Measurements from ENCODE around the gene CAND2.
"Not testable (repeated sequence)": the region's sequence is repeated elsewhere in the genome, so short reads cannot be mapped to it uniquely, and the experiment has no call there.

The CAND2 gene

DNA sequence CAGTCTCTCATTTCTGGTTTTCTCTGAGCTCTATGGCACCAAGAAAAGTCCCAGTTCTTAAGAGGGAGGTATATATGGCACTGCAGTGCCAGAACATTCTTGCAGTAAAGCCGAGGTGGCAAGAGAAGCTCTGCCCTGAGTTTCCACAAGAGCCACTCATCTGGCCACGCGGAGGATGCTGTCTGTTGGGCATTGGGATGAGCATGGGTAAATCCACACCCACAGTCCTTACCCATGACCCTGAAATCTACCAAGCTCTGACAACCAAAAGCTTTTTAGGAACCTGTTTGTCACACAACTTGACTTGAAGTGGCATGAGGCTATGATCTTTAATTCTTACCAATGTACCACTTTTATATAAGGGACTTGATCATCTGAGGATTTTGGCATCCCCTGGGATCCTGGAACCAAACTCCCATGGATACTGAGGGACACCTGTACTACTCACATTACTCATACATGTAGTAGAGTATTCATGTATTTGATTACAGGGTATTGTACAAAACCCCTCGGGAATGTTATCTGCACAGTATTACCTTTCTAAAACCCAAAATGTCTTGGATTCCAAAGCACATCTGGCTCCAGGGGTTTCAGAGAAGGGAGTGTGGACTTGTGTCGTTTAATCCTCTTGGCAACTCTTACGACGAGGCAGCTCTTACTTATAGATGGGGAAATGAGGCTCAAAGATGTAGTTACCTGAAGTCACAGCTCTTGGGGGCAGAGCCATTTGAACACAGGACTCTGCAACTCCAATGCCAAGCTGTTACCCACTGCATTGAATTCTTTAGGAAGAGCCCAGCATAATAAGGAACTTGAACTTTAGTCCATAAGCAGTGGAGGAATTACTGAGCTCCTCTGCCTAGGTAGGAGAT is 36.1 kb downstream of the CAND2 start:
- no peak for DNase-seq

DNA sequence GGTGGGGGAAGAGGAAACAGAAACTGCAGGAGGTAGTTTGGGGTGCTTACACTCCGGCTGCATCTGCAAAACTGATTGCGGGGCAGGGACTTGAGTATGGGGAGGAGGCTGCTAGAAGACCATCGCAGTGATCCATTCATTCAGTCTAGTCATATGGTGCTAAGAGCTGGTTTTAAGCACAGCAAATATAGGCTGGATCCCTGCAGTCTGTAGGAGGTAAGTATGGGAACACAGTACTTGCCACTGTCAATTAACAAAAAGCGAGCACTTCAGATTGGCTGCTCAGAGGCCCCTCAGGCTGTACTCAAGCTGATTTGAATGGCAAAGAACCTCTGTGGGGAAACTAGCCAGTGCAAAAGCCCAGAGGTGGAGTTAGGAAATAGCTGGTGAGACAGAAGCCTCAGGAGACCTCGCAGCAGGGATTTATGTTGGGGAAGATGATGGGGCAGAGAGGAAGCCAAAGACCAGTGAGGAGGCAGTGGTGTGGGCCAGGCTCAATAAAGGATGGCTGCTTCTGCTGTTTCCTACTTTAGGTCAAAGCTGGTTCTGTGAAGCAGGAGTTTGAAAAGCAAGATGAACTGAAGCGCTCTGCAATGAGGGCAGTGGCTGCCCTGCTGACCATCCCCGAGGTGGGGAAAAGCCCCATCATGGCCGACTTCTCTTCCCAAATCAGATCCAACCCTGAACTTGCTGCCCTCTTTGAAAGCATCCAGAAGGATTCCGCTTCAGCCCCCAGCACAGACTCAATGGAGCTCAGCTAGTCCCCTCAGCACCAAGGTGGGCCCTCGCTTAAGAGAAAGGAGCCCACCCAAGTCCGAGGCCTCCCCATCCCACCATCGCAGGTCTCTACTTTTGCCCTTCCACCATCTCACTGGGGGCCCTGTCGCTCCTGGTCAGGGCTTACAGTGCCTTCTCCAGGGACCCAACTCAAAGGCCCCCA is 37.0 kb downstream of the CAND2 start:
- no peak for DNase-seq

- no peak for DNase-seq
These were observed 38.7 kb downstream of the CAND2 start for GRCh38 chr3:12835052-12835665.

- no peak for DNase-seq
These were observed 41.0 kb downstream of the CAND2 start for GRCh38 chr3:12837295-12837986.

DNA sequence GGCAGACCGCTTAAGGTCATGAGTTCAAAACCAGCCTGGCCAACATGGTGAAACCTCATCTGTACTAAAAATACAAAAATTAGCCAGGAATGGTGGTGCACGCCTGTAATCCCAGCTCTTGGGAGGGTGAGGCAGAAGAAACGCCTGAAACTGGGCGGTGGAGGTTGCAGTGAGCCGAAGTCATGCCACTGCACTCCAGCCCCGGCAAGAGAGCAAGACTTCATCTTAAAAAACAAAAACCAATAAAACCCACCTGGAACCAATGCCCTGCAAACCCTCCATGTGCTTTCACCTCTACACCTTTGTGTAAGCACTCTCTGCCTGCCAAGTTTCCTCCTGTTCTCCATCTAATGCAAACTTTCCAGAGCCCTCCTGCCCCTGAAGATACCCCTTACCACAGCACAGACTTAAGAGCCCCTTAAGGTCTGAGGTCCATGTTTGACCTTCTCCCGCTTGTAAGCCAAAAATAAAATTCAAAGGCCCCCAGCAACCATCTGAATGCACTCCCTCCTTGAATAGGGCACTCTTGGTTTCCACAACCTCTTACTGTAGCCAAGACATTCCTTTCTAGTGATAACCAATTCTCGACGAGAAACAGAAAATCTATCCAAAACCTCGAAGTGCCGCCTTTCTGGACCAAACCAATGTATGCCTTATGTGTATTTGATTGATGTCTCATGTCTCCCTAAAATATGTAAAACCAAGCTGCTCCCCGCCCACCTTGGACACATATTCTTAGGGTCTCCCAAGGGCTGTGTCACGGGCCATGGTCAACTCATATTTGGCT is 41.9 kb downstream of the CAND2 start:
- no peak for DNase-seq

DNA sequence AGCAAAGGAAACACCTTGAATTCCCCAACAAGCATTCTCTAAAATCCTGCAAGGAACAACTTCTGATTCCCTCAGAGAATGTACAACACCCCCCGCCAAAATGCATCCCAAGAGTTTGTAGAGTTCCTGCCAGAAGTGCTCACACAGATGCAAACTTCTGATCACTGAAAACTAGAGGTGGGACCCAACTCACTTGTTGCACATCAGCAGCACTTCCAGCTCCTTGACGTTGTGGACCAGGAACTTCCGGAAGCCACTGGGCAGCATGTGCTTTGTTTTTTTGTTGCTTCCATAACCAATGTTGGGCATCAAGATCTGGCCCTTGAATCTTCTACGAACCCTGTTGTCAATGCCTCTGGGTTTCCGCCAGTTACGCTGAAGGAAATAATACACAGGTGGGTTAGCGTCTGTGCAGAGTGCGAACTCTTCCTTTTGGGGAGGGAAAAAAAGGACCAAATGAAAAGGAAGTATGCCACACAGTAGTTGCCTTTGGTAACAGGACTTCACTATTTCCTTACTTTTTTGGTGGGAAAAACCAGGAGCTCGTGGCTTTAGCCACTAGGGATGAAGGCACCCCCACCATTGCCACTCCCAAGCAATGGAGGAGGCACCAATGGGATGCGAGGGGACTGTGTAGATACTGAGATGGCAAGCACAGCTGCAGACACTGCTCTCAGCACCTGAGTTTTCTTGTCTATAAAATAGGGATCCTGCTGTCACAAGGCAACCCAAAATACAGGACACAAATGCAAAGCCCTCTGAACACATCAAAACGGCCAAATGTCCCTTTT is 42.9 kb downstream of the CAND2 start:
- DNase-seq = no peak

DNA sequence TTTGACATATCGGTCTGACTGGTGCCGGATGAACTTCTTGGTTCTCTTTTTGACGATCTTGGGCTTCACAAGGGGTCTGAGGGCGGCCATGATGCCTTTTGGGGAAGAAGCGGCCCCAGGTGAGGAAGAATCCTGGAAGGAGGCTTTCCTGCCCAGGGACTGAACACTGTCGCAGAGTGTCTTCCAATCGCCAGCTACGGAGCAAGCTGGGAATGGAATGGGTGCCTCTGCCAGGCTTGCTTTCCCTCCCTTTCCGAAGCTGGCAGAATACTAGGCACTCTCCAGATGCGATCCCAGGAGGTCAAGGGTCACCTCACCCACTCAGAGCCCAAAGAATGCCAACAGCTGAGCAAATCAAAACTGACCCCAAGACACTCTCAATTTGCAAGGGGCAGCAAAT is 43.7 kb downstream of the CAND2 start:
- not testable (repeated sequence) for DNase-seq

- no peak for DNase-seq
These were observed 44.2 kb downstream of the CAND2 start for GRCh38 chr3:12840591-12841148.

GRCh38 chr3:12841149-12841969 is 44.9 kb downstream of the CAND2 start, which contains the start of gene RPL32:
Gene RPL32 (minus strand): TSS chr3:12841565. CDS start chr3:12840237, 1,328 bp downstream.
- DNase-seq = peak; percentile 84 to 90

GRCh38 chr3:12841970-12842328 is 45.5 kb downstream of the CAND2 start:
- DNase-seq = no peak

- no peak for DNase-seq
These were observed 46.0 kb downstream of the CAND2 start for GRCh38 chr3:12842469-12842868.

GRCh38 chr3:12845811-12846210 is 49.3 kb downstream of the CAND2 start:
- no peak for DNase-seq

GRCh38 chr3:12852201-12852600 is 55.7 kb downstream of the CAND2 start:
- DNase-seq = no peak

GRCh38 chr3:12853847-12854246 is 57.4 kb downstream of the CAND2 start:
- not testable (repeated sequence) for DNase-seq

- DNase-seq = no peak
These were observed 58.1 kb downstream of the CAND2 start for GRCh38 chr3:12854565-12854964.

DNA sequence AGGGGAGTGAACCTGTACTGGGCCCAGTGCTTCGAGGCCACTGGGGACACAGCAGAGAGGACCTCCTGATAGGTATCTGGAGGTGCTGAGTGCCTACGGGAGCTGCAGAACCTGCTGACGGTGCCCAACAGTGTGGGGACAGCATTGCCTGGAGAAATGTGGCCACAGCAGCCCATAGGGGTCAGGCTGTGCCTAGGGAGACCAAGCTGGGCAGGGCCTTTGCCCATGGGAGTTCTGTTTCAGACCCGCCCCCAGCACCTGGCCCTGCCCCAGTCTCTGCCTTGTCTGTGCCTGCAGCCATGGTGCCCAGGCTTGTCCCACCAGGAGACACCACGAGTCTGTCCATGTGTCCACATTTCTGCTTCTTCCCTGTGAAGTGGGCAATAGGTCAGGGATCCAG is 60.1 kb downstream of the CAND2 start:
- no peak for DNase-seq

DNA sequence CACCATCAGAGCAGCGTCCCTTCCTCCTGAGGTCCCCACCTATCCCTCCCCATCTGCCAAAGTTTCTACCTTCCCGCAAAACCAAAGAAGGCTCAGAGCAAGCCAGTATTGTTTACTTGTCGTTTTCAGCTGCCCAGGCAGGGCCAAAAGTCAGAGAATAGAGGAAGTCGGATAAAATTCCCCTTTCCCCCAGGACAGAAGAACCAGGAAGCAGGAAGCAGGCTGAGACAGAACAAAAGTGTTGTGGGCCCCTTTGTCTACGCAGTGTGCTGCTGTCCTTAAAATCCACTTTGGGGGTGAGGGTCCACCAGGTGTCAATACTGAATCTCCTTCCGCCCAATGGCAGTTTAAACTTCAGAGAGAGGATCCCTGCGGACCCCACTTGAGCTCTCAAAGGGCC is 63.4 kb downstream of the CAND2 start:
- no peak for DNase-seq

- no peak for DNase-seq
These were observed 65.1 kb downstream of the CAND2 start for GRCh38 chr3:12861611-12862010.

GRCh38 chr3:12862387-12862786 is 65.9 kb downstream of the CAND2 start:
- no peak for DNase-seq

GRCh38 chr3:12865271-12865670 is 68.8 kb downstream of the CAND2 start:
- DNase-seq = no peak

Data from NCI-H2081 (cell line).